Astrocyte of the cerebellum (primary cell): ENCODE results near the gene SMYD2.

Source experiments
- DNase-seq: peaks from one replicate; pipeline ENCODE4 v3.0.0-alpha.2; 2011; ENCODE audit warnings: low read depth
- H3K4me3 ChIP-seq: 2 replicates; pipeline ENCODE4 v1.5.1; 2011; ENCODE audit warnings: mild to moderate bottlenecking, low read depth, low read length, moderate library complexity
- in situ Hi-C: cut with HindIII; loops from 2 replicates; pipeline ENCODE4 v1.10.0; 2017; ENCODE audit warnings: low sequenced_read_pairs
- TF ChIP-seq, protein P1 (sequence below): IDR thresholded peaks from 2 replicates; pipeline ENCODE4 v1.5.1; 2012; ENCODE audit warnings: low read length, low read depth, moderate library complexity, mild to moderate bottlenecking; ENCODE audit errors: missing control alignments

The SMYD2 gene

DNA sequence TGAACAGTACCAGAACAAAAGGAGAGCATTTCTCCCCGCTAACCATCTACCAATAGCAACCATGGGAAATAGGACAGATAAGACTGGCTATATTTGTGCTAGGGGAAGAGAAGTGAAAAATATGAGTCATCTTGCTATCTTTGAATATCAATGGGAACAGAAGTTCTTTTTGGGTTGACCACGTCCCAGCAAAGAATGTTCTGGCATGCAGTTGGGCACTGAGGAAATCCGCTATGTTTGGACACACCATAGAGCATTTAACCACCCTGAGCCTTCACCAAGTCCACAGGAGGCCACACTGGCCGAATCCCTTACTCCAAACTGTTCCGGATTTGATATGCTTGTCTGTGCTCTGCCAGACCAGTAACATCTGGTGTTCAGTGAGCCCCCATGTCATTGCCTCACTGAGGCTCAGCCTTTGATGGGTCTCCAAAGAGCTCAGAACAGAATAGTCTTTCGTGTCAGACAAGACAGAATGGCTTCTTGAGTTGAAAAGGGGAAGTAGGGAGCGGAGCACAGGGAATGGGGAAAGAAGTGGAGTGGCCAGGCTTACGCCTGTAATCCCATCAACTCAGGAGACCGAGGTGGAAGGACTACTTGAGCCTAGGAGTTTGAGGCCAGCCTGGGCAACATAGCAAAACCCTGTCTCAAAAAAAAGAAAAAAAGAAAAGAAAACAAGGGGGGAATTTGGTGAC lies 81.4 kb downstream of the SMYD2 start:
- H3K4me3 ChIP-seq = no peak overlapping the region
- TF ChIP-seq, protein P1, sequence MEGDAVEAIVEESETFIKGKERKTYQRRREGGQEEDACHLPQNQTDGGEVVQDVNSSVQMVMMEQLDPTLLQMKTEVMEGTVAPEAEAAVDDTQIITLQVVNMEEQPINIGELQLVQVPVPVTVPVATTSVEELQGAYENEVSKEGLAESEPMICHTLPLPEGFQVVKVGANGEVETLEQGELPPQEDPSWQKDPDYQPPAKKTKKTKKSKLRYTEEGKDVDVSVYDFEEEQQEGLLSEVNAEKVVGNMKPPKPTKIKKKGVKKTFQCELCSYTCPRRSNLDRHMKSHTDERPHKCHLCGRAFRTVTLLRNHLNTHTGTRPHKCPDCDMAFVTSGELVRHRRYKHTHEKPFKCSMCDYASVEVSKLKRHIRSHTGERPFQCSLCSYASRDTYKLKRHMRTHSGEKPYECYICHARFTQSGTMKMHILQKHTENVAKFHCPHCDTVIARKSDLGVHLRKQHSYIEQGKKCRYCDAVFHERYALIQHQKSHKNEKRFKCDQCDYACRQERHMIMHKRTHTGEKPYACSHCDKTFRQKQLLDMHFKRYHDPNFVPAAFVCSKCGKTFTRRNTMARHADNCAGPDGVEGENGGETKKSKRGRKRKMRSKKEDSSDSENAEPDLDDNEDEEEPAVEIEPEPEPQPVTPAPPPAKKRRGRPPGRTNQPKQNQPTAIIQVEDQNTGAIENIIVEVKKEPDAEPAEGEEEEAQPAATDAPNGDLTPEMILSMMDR = no peak
- peak; percentile 73 for DNase-seq
- in situ Hi-C loops = loop anchor here (5.0 kb wide), 1 partner anchor 75 kb away; no protein-coding TSS in a partner anchor

DNA sequence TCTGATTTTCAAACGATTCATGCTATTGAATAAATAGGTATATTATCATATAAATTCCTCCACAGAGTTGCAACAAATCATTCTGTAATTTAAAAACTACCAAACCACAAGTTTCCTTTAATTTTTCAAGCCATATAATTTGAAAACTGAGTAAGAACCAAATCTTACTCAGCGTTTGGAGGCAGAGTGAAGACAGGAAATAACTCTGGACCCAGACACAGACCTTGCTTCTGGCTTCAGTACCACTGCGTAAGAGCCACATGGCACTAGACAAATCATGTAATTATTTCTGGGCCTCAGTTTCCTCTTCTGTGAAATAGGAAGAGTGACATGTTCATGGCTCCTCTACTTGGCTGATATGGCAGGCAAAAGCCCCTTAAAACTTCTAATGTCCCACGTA lies 82.4 kb downstream of the SMYD2 start:
- in situ Hi-C loops = loop anchor here (5.0 kb wide), 1 partner anchor 74 kb away; no protein-coding TSS in a partner anchor
- H3K4me3 ChIP-seq = no peak overlapping the region
- TF ChIP-seq, protein P1 = no peak
- DNase-seq = no peak

DNA sequence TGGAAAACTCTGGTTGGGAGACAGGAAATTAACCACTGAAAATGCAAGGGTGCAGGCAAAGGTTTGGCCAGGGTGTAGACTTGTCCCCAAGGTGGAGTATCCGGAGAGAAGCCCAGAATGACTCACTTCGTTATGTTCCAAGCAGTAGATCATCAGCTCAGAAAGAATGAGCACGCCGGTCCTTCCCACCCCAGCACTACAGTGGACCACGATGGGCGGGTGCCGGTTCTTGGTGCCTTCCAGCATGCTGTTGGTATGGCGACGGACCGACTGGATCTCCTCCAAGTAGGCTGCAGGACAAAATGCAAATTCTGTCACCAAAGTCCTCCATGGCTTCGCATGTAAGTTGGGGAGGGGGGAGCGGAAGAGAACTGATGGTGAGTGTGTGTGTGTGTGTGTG lies 83.4 kb downstream of the SMYD2 start:
- DNase-seq = no peak
- no peak overlapping the region for H3K4me3 ChIP-seq
- TF ChIP-seq, protein P1 = no peak
- in situ Hi-C loops = loop anchor here (5.0 kb wide), 1 partner anchor 73 kb away; no protein-coding TSS in a partner anchor

DNA sequence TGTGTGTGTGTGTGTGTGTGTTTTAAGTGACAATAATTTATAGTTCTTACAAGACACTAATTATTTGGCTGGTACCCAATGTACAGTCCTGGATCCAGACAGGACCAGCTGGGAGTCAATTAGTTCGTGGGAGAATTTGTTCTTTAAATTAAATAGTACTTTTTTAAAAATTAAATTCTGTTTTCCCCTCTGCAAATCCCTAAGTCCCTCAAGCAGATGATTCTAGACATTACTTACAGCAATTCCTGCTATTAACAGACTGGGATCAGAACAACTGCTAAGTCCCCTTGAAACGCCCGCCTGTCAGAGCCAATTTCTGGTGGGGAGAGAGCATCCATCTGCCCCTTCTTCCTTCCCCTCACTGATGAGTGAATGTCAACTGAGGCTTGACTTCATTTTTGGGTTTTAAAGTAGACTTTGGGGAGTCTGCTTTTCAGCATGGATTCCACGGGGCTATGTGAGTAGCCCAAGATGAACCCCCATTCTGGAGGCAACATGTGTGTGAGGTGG lies 83.9 kb downstream of the SMYD2 start:
- TF ChIP-seq, protein P1 = no peak
- in situ Hi-C loops = loop anchor here (5.0 kb wide), 1 partner anchor 72 kb away; no protein-coding TSS in a partner anchor
- no peak for DNase-seq
- no peak overlapping the region for H3K4me3 ChIP-seq

DNA sequence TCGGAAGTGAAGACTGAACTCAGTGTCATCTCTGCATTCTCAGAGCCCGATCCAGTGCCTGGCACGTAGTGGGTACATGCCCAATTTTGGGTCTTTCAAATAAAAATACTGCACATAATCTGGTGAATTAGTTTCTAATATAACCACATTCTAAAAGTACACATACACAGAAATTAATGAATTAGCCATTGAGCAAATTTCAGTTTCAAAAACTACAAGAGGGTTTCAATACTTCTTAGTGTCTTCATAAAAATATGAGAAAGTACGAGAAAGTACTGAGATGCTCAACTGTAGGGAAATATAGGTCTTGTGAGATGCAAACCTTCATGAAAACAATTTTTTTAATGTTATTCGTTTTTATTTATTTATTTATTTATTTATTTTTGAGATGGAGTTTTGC lies 86.9 kb downstream of the SMYD2 start:
- in situ Hi-C loops = no loop called here
- H3K4me3 ChIP-seq = no peak overlapping the region
- no peak for DNase-seq
- TF ChIP-seq, protein P1 = no peak

DNA sequence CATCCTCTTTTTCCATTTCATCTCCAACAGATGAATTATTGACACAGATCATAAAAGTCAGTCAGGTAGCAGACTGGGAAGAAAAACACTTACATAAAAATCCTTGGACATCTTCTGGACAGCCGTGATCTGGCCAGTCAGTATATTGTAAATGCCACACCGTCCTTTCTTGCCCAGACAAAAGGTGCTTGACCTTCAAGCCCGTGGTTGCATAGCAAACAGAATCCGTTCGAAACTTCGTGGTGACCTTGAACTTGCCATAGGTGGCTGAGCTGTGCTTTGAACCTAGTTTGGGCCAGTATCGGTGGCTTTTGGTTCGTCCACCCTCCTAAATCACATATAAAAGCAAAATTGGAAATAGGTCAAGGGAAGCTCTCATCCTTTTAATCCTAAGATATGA lies 88.4 kb downstream of the SMYD2 start:
- in situ Hi-C loops = no loop called here

More for the DNA sequence above, 88.4 kb downstream of the SMYD2 start:
- TF ChIP-seq, protein P1 = no peak
- no peak for DNase-seq
- no peak overlapping the region for H3K4me3 ChIP-seq
